Pancreas (tissue), 10 donors: ENCODE results near the gene GARIN5B. TPM values are rescaled to one million over a fixed set of nuclear protein-coding genes. Genes with fewer than 3 reads are reported as not detected.
A peak's percentile ranks its signal among the peaks of the same experiment; 100 is the strongest.

Experiments
- ATAC-seq, 4 donors: fragments of 200-7000 bp; cut with Tn5 transposase; one replicate each; pipeline versions ENCODE4 v1.8.0 to v1.9.1; 2020; ENCODE audit warnings: mild to moderate bottlenecking in 4 of 4, moderate library complexity in 4 of 4
- DNase-seq, 6 donors: peaks; one replicate each; pipeline ENCODE4 v3.0.0-alpha.2; 2020
- FAIRE-seq: peaks from 2 replicates; lab custom pipeline; 2012; peaks lifted over from hg19 to GRCh38; lab: Jason Lieb, UNC
- H3K27ac ChIP-seq, 4 donors: fragments of 200-600 bp; sonication (generic); 1 replicate in 3 of 4; 2 replicates in 1 of 4; pipeline versions ENCODE4 v1.5.0 to v1.8.0; 2020
- H3K27me3 ChIP-seq, 4 donors: fragments of 200-600 bp; one replicate each; pipeline ENCODE4 v1.8.0; 2021
- H3K36me3 ChIP-seq, 3 donors: fragments of 200-600 bp; sonication (generic) in 1 of 3; one replicate each; pipeline versions ENCODE4 v1.5.0 to v1.8.0; 2020 to 2021
- H3K4me1 ChIP-seq, 3 donors: fragments of 200-600 bp; one replicate each; pipeline ENCODE4 v1.8.0; 2021
- H3K4me3 ChIP-seq, 4 donors: fragments of 200-600 bp; sonication (generic) in 2 of 4; one replicate each; pipeline versions ENCODE4 v1.5.0 to v1.8.0; 2020 to 2021
- H3K9me3 ChIP-seq, 4 donors: fragments of 200-600 bp; one replicate each; pipeline ENCODE4 v1.8.0; 2021
- CTCF ChIP-seq, 4 donors: fragments of 200-600 bp; sonication (generic) in 3 of 4; IDR thresholded peaks; one replicate each; pipeline versions ENCODE4 v1.5.0 to v1.8.0; 2021; ENCODE audit warnings: antibody characterized with exemption in 4 of 4
- WGBS, 2 donors: extraction: QIAGEN DNeasy Blood & Tissue Kit; methylation state at CpG; one replicate each; pipeline ENCODE4 v1.1.7; 2013; 5-methylcytosine and 5-hydroxymethylcytosine counted together
- intact Hi-C, 3 donors: fragments of 100-400 bp; cut with DNase I; formaldehyde crosslinking; loops; one replicate each; pipeline versions ENCODE4 v1.11.1 to v1.14.2; 2022
- polyA plus RNA-seq, 2 donors: library from polyadenylated mRNA; stranded (reverse); fragments of 200-250 nt; gene quantifications; one replicate each; pipeline ENCODE4 v1.2.3, GENCODE V29; 2013
- total RNA-seq, 6 donors: library from RNA; stranded (reverse); fragmentation: NEBNext Ultra II Directional in 4 of 6; extraction: Animal tissue kit (Norgen Biotek cat#: 25700) in 4 of 6; gene quantifications; one replicate each; pipeline versions ENCODE4 v1.2.1 to v1.2.4, GENCODE V29; 2021 to 2023
- donor health status: healthy with polysubstance abuse.
- donor health status: DM: no; HTN: no; CAD: no; lungs with moderate emphysema.
- donor health status: DM: no; HTN: no; CAD: no.
- donor health status: control.
- donor health status: control.
- donor health status: Bipolar disorder and iron deficiency.
- donor health status: DM: yes; HTN: yes; CAD: no.
- donor health status: DM: no; HTN: no; CAD: no.
- donor health status: DM: no; HTN: no; CAD: no.
- donor health status: DM: yes; HTN: yes; CAD: no.

Gene GARIN5B
- total and polyA plus RNA-seq, 8 donors, result not detected

- TF ChIP-seq CTCF (IDR thresholded peaks at IDR 0.05), result no peak
- no peak overlapping the region for H3K4me3 ChIP-seq
- no peak for FAIRE-seq
- 86 to 90% methylated on average over 16 of the region's 16 CpGs for WGBS, 2 donors
- peak in 1 of 6 donors; percentile 56 for DNase-seq
- no peaks in the 10 kb centered on the region for H3K27me3 ChIP-seq
- H3K27ac ChIP-seq, result no peak overlapping the region
- H3K36me3 ChIP-seq, result no peaks in the 10 kb centered on the region
- no peaks in the 10 kb centered on the region for H3K4me1 ChIP-seq
- no peaks in the 10 kb centered on the region for H3K9me3 ChIP-seq
- ATAC-seq, result no peak
- intact Hi-C loops, result no loop called here
Observed at GRCh38 chr19:55360902-55361301, 2.2 kb downstream of the GARIN5B start.

GRCh38 chr19:55358943-55359908, 3.8 kb downstream of the GARIN5B start:
- intact Hi-C loops, result no loop called here
- no peak for TF ChIP-seq CTCF (IDR thresholded peaks at IDR 0.05)
- Histone ChIP-seq H3K4me1 (no peaks in the 10 kb centered on the region), H3K36me3 (no peaks in the 10 kb centered on the region), H3K27ac (no peak overlapping the region), H3K27me3 (no peaks in the 10 kb centered on the region), H3K4me3 (no peak overlapping the region), H3K9me3 (no peaks in the 10 kb centered on the region)
- FAIRE-seq (no peak), ATAC-seq (peak in 1 of 4 donors; percentile 55), DNase-seq (peak in 1 of 6 donors; percentile 57)
- 64 to 71% methylated on average over 32 of the region's 32 CpGs for WGBS, 2 donors

DNA sequence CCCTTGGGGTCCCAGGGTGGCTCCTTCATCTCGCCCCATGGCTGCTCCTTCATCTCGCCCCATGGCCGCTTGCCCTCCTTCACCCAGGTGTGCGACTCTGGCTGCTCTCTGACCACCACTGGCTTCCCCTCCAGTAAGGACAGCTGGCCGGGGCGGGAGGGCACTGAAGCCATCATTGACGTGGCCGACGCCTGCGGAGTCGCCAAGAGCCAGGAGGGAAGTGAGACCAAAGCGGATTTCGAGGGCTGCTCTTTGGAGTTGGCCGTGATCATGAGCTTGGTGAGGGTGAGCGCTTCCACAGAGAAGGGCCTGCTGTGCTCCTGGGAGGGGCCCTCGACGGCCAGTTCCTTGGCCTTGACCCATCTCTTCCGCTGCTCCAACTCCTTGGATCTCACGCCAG, 4.6 kb downstream of the GARIN5B start:
- WGBS, 2 donors, result 80 to 90% methylated on average over 16 to 19 of the region's 19 CpGs
- Histone ChIP-seq H3K9me3 (no peaks in the 10 kb centered on the region), H3K4me1 (peaks cover 0 to 2% (median 0%) of the 10 kb centered on the region in 3 donors), H3K27ac (no peak overlapping the region), H3K27me3 (peaks cover 0 to 3% (median 0%) of the 10 kb centered on the region in 4 donors), H3K36me3 (no peaks in the 10 kb centered on the region), H3K4me3 (no peak overlapping the region)
- FAIRE-seq (no peak), DNase-seq (peak in 1 of 6 donors; percentile 65), ATAC-seq (no peak)
- intact Hi-C loops, result no loop called here
- TF ChIP-seq CTCF (IDR thresholded peaks at IDR 0.05), result no peak

DNA sequence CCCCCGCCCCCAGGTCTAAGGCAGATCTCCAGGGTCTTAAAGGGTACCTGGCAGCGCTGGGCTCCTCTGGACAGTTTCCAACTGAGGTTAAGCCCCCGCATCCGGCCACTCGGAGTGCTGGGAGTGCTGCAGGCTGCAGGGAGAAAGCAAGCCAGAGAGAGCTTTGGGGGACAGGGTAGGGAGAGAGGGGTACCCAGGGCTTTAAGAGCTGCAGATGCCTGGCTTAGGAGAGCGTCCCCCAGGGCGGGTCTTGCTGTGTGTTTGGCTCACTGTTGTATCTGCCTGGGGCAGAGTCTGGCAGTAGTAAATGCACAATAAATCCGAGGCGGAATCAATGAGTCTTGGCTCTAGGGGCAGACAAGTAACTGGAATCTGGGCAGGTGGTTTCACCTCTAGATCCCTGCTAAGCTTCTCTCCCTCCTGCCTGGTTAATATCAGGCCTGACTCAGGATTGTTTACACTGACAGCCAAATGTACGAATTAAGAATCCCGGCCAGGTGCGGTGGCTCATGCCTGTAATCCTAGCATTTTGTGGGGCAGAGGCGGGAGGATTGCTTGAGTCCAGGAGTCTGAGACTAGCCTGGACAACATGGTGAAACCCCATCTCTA, 7.7 kb downstream of the GARIN5B start:
- Histone ChIP-seq H3K36me3 (no peaks in the 10 kb centered on the region), H3K27me3 (peaks cover 0 to 5% (median 0%) of the 10 kb centered on the region in 4 donors), H3K27ac (no peak overlapping the region), H3K4me3 (no peak overlapping the region), H3K9me3 (no peaks in the 10 kb centered on the region), H3K4me1 (peaks cover 0 to 3% (median 0%) of the 10 kb centered on the region in 3 donors)
- no peak for DNase-seq
- ATAC-seq, result no peak
- 22 to 27% methylated on average over 12 of the region's 13 CpGs for WGBS, 2 donors
- FAIRE-seq, result no peak
- intact Hi-C loops, result no loop called here
- TF ChIP-seq CTCF (IDR thresholded peaks at IDR 0.05), result no peak
